ENCODE results near the gene TAPT1. TPM values are rescaled to one million over a fixed set of nuclear protein-coding genes. Genes with fewer than 3 reads are reported as not detected.

TAPT1 gene
- total and polyA plus RNA-seq, 2 donors (not counting 3 experiments of a cell fraction or from before 2014, with no cell fraction given): 6.9 to 17.5 TPM

- Histone ChIP-seq H4K20me1 (replicated peaks; ENCODE audit: control insufficient read depth, extremely low read depth, insufficient read depth, low read length) (peaks cover 3% of the 10 kb centered on the region), H3K36me3 (ENCODE audit: control insufficient read depth in 2 of 2, extremely low read depth in 1 of 2, insufficient read depth in 2 of 2, low read length in 2 of 2) (no peaks in the 10 kb centered on the region), H3K27me3 (ENCODE audit: control insufficient read depth in 2 of 2, insufficient read depth in 2 of 2, low read length in 2 of 2) (no peaks in the 10 kb centered on the region), H3K9me3 (replicated peaks; ENCODE audit: control insufficient read depth, insufficient read depth, low read length) (no peaks in the 10 kb centered on the region), H3K9me1 (replicated peaks; ENCODE audit: control insufficient read depth, extremely low read depth, insufficient read depth, low read length) (no peaks in the 10 kb centered on the region), H3K4me3 (replicated peaks in 1 of 3; ENCODE audit: insufficient read depth in 1 of 3, low read depth in 1 of 3, low read length in 3 of 3) (no peak overlapping the region), H3K79me2 (ENCODE audit: control insufficient read depth, insufficient read depth, low read length) (peaks cover 30% of the 10 kb centered on the region), H3K9ac (replicated peaks; ENCODE audit: extremely low read depth, insufficient read depth, low read length) (no peak overlapping the region), H3K27ac (ENCODE audit: insufficient read depth, low read depth, low read length) (no peak overlapping the region), H3K4me1 (ENCODE audit: control insufficient read depth, extremely low read depth, insufficient read depth, low read length) (peaks cover 15% of the 10 kb centered on the region), H2AFZ (ENCODE audit: low read depth, low read length) (no peak overlapping the region), H3K4me2 (ENCODE audit: insufficient read depth, low read length) (no peak overlapping the region)
- no peak for DNase-seq (ENCODE audit: low read depth, low spot score)
- CTCF ChIA-PET: no interaction called here
- POLR2A ChIA-PET: no interaction called here
- no TSS peak for BruUV-seq (replicated peaks)
- TF ChIP-seq MAX (IDR thresholded peaks at IDR 0.05; ENCODE audit: insufficient read depth, insufficient read length): no peak
- no peak for TF ChIP-seq FOS (IDR thresholded peaks at IDR 0.05; ENCODE audit: borderline replicate concordance, insufficient read depth, low read length)
- no peak for TF ChIP-seq POLR2AphosphoS5 (IDR thresholded peaks at IDR 0.05; ENCODE audit: insufficient read depth, low read depth, low read length)
- TF ChIP-seq MYC (IDR thresholded peaks at IDR 0.05; ENCODE audit: low read depth, low read length): no peak
- TF ChIP-seq JUN (IDR thresholded peaks at IDR 0.05; ENCODE audit: borderline replicate concordance, insufficient read depth, insufficient read length, low read depth): no peak
- no peak for TF ChIP-seq EZH2 (IDR thresholded peaks at IDR 0.05; ENCODE audit: borderline replicate concordance, low read depth, low read length, severe bottlenecking)
- TF ChIP-seq CTCF (IDR thresholded peaks at IDR 0.05; ENCODE audit: extremely low read depth in 1 of 2, insufficient read depth in 1 of 2, low read depth in 1 of 2, low read length in 2 of 2): no peak
- TF ChIP-seq POLR2A (IDR thresholded peaks at IDR 0.05; ENCODE audit: low read depth, low read length): no peak
- no peak for TF ChIP-seq GATA2 (IDR thresholded peaks at IDR 0.05; ENCODE audit: insufficient read depth, insufficient read length, low read depth, low read length)
- dilution Hi-C loops (cut with MboI; ENCODE audit: extremely low pct_ligation_motif_present, low sequenced_read_pairs): no loop called here
- FAIRE-seq: no peak
- intact Hi-C loops (cut with micrococcal nuclease): loop anchor here (10.0 kb wide), 1 partner anchor 568 kb away; the partner anchor contains the start of gene FBXL5
These were observed 3.2 kb downstream of the TAPT1 start for GRCh38 chr4:16222957-16223527.
